PC-3 (cell line): Measurements from ENCODE around the gene MAD1L1. TPM values are rescaled to one million over a fixed set of nuclear protein-coding genes. Genes with fewer than 3 reads are reported as not detected.

ENCODE experiments used
- ATAC-seq: fragments of 200-7000 bp; cut with Tn5 transposase; 2 replicates; pipeline ENCODE4 v1.9.1; 2020; ENCODE audit warnings: mild to moderate bottlenecking, moderate library complexity
- BruUV-seq: library from RNA; stranded (reverse); fragments of 400-500 nt; replicated peaks from 2 replicates; lab custom pipeline; 2021; lab: Mats Ljungman, UMichigan
- CTCF ChIA-PET: fragments of 300-600 bp; sonication (Branson Sonifier 250); formaldehyde crosslinking; loops from one replicate; lab custom pipeline; 2022; ENCODE audit warnings: antibody characterized with exemption; lab: Charles Lee
- POLR2A ChIA-PET: fragments of 300-600 bp; sonication (Branson Sonifier 250); formaldehyde crosslinking; loops from one replicate; lab custom pipeline; 2022; ENCODE audit warnings: antibody characterized with exemption; ENCODE audit not compliant: unreplicated experiment; lab: Charles Lee
- DNase-seq: peaks from one replicate; pipeline ENCODE4 v3.0.0-alpha.2; 2015
- H2AFZ ChIP-seq: fragments of 300-600 bp; sonication (generic); 2 replicates; pipeline ENCODE4 v1.6.0; 2016; ENCODE audit warnings: antibody characterized with exemption, low read length
- H3F3A ChIP-seq: fragments of 300-600 bp; sonication (generic); one replicate; pipeline ENCODE4 v1.6.0; 2017; ENCODE audit warnings: antibody characterized with exemption, low read length, control low read depth, mild to moderate bottlenecking; ENCODE audit not compliant: unreplicated experiment
- H3K27ac ChIP-seq: fragments of 300-600 bp; sonication (generic); 2 replicates; pipeline ENCODE4 v1.5.1; 2016; ENCODE audit warnings: mild to moderate bottlenecking, low read length
- H3K27me3 ChIP-seq: fragments of 300-600 bp; sonication (generic); 2 replicates; pipeline ENCODE4 v1.6.1; 2016; ENCODE audit warnings: low read length, mixed read lengths
- H3K36me3 ChIP-seq: fragments of 300-600 bp; sonication (generic); 2 replicates; pipeline ENCODE4 v1.6.1; 2016; ENCODE audit warnings: low read depth, mixed run types, low read length, mixed read lengths
- H3K4me1 ChIP-seq: fragments of 300-600 bp; sonication (generic); 2 replicates; pipeline ENCODE4 v1.5.1; 2016; ENCODE audit warnings: low read length; ENCODE audit not compliant: insufficient read depth
- H3K4me2 ChIP-seq: fragments of 300-600 bp; sonication (generic); 2 replicates; pipeline ENCODE4 v1.6.0; 2016; ENCODE audit warnings: low read length
- H3K4me3 ChIP-seq: fragments of 300-600 bp; sonication (generic); 2 replicates; pipeline ENCODE4 v1.5.1; 2016; ENCODE audit warnings: mild to moderate bottlenecking, low read length, mixed read lengths
- H3K79me2 ChIP-seq: fragments of 300-600 bp; sonication (generic); 2 replicates; pipeline ENCODE4 v1.6.1; 2017; ENCODE audit warnings: low read length, mixed read lengths
- H3K9ac ChIP-seq: fragments of 300-600 bp; sonication (generic); 2 replicates; pipeline ENCODE4 v1.6.0; 2016; ENCODE audit warnings: mild to moderate bottlenecking, low read length
- H3K9me2 ChIP-seq: fragments of 300-600 bp; sonication (generic); replicated peaks from 2 replicates; pipeline ENCODE4 v1.6.1; 2016; ENCODE audit warnings: mixed run types, low read length, mixed read lengths
- H3K9me3 ChIP-seq: fragments of 300-600 bp; sonication (generic); 2 replicates; pipeline ENCODE4 v1.6.1; 2016; ENCODE audit warnings: low read length, mixed read lengths
- H4K20me1 ChIP-seq: fragments of 300-600 bp; sonication (generic); 2 replicates; pipeline ENCODE4 v1.6.1; 2016; ENCODE audit warnings: low read length, mixed read lengths
- CTCF ChIP-seq: fragments of 300-600 bp; sonication (generic); conservative IDR thresholded peaks from 2 replicates; pipeline ENCODE4 v1.5.1; 2017; ENCODE audit warnings: antibody characterized with exemption, low read depth, mild to moderate bottlenecking, low read length
- EZH2 ChIP-seq: fragments of 300-600 bp; sonication (generic); IDR thresholded peaks from one replicate; pipeline ENCODE4 v1.6.1; 2017; ENCODE audit warnings: antibody characterized with exemption, mild to moderate bottlenecking, low read length; ENCODE audit not compliant: unreplicated experiment
- EZH2phosphoT487 ChIP-seq: fragments of 300-600 bp; sonication (generic); IDR thresholded peaks from 2 replicates; pipeline ENCODE4 v1.6.1; 2018; ENCODE audit warnings: mild to moderate bottlenecking, antibody characterized with exemption, low read length, borderline replicate concordance
- intact Hi-C: fragments of 100-400 bp; cut with micrococcal nuclease; formaldehyde crosslinking; loops from 2 replicates; pipeline ENCODE4 v1.9.0; 2023
- total RNA-seq: library from RNA; depleted of rRNA; stranded (reverse); fragments of >200 nt; gene quantifications from 2 replicates; pipeline ENCODE4 v1.2.3, GENCODE V29; 2014

MAD1L1 gene
- total RNA-seq, 1 experiment from 2014 or later, result 88.4 TPM

GRCh38 chr7:2103071-2103898 is 129.5 kb downstream of the MAD1L1 start:
- H3F3A ChIP-seq, result no peaks in the 10 kb centered on the region
- no peak overlapping the region for H3K4me2 ChIP-seq
- POLR2A ChIA-PET, result no interaction called here
- TF ChIP-seq CTCF, result no peak
- no peak for TF ChIP-seq EZH2
- no peak for TF ChIP-seq EZH2phosphoT487
- no peaks in the 10 kb centered on the region for H3K4me1 ChIP-seq
- H3K4me3 ChIP-seq, result no peak overlapping the region
- no peaks in the 10 kb centered on the region for H3K9me3 ChIP-seq
- no peaks in the 10 kb centered on the region for H3K79me2 ChIP-seq
- H3K9ac ChIP-seq, result no peak overlapping the region
- no peak for DNase-seq
- H3K9me2 ChIP-seq, result no peaks in the 10 kb centered on the region
- no peak overlapping the region for H2AFZ ChIP-seq
- no peaks in the 10 kb centered on the region for H4K20me1 ChIP-seq
- no peaks in the 10 kb centered on the region for H3K27me3 ChIP-seq
- H3K36me3 ChIP-seq, result no peaks in the 10 kb centered on the region
- CTCF ChIA-PET, result no interaction called here
- ATAC-seq, result no peak
- no TSS peak for BruUV-seq
- intact Hi-C loops, result no loop called here
- no peak overlapping the region for H3K27ac ChIP-seq

GRCh38 chr7:2102375-2102723 is 130.4 kb downstream of the MAD1L1 start:
- intact Hi-C loops, result no loop called here
- Histone ChIP-seq H3K9me3 (no peaks in the 10 kb centered on the region), H3K4me3 (no peak overlapping the region), H3K27ac (no peak overlapping the region), H3K9me2 (no peaks in the 10 kb centered on the region), H3K4me1 (no peaks in the 10 kb centered on the region), H3F3A (no peaks in the 10 kb centered on the region), H3K36me3 (no peaks in the 10 kb centered on the region), H4K20me1 (no peaks in the 10 kb centered on the region), H3K4me2 (no peak overlapping the region), H3K79me2 (no peaks in the 10 kb centered on the region), H3K9ac (no peak overlapping the region), H3K27me3 (no peaks in the 10 kb centered on the region), H2AFZ (no peak overlapping the region)
- CTCF ChIA-PET, result no interaction called here
- POLR2A ChIA-PET, result no interaction called here
- TF ChIP-seq EZH2phosphoT487 (no peak), CTCF (no peak), EZH2 (no peak)
- no TSS peak for BruUV-seq
- DNase-seq, result no peak
- no peak for ATAC-seq
